HepG2 (cell line): ENCODE data around the gene ARHGAP26.

Experiments used
- CTCF ChIP-seq: sonication (generic); formaldehyde crosslinking; IDR thresholded peaks from 2 replicates; pipeline ENCODE4 v1.5.0; 2020; ENCODE audit warnings: mild to moderate bottlenecking, missing genetic modification reagents, moderate library complexity
- HNF4G ChIP-seq, 2 experiments: sonication (generic) in 1 of 2; formaldehyde crosslinking in 1 of 2; IDR thresholded peaks; 2 replicates each; pipeline versions ENCODE4 v1.4.0 to v1.6.1; 2011 to 2020; ENCODE audit warnings: borderline replicate concordance in 2 of 2, low read depth in 2 of 2, mild to moderate bottlenecking in 2 of 2, low read length in 1 of 2, missing genetic modification reagents in 1 of 2, moderate library complexity in 1 of 2
- MXI1 ChIP-seq: IDR thresholded peaks from 3 replicates; pipeline ENCODE4 v1.6.1; 2012; ENCODE audit warnings: low read depth, low read length, inconsistent platforms, borderline replicate concordance
- POLR2AphosphoS5 ChIP-seq: IDR thresholded peaks from 2 replicates; pipeline ENCODE4 v1.6.1; 2012; ENCODE audit warnings: low read depth, low read length

DNA sequence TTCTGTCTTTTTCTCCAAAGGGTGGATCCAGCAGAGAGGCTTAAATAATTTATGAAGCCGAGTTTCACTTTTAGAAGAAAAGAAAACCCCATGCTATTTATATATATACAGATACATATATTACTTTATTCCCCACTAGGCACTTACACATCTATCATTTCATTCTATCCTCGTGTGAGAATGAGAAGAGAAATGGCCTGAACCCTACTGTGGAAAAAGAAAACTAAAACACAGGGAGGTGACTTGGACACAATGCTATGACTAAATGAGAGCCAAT, 438.1 kb downstream of the ARHGAP26 start:
- no peak for TF ChIP-seq POLR2AphosphoS5
- TF ChIP-seq HNF4G (IDR thresholded peaks at IDR 0.05; ENCODE audit: borderline replicate concordance, low read depth, low read length), result no peak
- TF ChIP-seq HNF4G (CRISPR knock-in tag; IDR thresholded peaks at IDR 0.05; ENCODE audit: borderline replicate concordance, low read depth), result no peak
- no peak for TF ChIP-seq MXI1
- no peak for TF ChIP-seq CTCF (CRISPR knock-in tag)
